Measurements from ENCODE around the gene LETMD1.
"Not testable (repeated sequence)": the region's sequence is repeated elsewhere in the genome, so short reads cannot be mapped to it uniquely, and the experiment has no call there.

The LETMD1 gene

DNA sequence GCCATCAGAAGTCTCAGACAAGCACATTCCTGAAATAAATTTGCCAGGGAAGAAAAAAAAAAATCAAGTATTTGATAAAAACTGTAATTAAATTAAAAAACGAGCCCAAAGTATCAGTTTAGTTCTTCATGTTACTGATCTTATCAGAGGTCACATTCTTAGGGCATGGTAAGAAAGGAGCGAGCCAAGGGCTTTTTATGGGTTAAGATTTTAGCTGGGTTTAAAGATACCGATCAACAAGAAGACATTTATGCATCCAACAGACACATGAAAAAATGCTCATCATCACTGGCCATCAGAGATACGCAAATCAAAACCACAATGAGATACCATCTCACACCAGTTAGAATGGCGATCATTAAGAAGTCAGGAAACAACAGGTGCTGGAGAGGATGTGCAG is 30.2 kb downstream of the LETMD1 start:
- DNase-seq, result not testable (repeated sequence)

DNA sequence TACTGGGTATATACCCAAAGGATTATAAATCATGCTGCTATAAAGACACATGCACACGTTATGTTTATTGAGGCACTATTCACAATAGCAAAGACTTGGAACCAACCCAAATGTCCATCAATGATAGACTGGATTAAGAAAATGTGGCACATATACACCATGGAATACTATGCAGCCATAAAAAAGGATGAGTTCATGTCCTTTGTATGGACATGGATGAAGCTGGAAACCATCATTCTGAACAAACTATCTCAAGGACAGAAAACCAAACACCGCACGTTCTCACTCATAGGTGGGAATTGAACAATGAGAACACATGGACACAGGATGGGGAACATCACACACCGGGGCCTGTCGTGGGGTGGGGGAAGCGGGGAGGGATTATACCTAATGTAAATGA is 30.7 kb downstream of the LETMD1 start:
- DNase-seq, result not testable (repeated sequence)

DNA sequence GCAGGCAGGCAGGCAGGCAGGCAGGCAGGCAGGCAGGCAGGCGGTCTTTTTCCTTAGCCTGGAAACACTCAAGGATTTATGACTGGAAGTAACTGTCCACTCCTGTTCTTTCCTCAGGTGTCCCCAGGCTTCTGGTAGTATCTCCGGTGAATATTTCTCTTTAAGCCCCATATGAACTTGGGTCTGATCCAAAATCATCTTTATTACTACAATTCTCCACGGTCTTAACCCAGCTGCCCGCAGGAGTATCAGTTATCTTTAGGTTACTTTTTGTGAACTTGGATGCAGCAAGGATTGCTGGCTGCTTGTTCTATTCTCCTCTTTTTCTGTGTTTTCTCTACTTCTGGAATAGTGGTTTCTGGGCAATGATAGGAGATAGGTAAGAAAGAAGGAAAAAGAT is 32.0 kb downstream of the LETMD1 start:
- DNase-seq, result no peak

DNA sequence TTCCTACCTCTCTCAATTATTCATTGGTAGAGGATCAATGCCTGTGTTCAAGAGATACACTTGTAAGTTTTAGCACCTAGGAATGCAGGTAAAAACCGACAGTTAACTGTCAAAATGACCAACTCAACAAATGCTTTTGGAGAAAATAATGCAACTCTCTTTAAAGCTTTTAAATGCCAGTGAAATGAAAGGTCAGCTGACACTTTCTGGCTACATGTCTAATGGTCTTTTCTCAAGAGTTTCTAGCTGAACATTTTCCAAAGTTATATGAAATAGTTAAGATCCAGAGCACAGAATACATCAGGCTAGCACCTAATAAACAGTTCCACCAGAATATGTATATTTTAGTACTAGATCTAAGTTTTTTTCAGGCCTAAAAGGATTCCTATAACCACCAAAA is 33.3 kb downstream of the LETMD1 start:
- DNase-seq, result no peak

DNA sequence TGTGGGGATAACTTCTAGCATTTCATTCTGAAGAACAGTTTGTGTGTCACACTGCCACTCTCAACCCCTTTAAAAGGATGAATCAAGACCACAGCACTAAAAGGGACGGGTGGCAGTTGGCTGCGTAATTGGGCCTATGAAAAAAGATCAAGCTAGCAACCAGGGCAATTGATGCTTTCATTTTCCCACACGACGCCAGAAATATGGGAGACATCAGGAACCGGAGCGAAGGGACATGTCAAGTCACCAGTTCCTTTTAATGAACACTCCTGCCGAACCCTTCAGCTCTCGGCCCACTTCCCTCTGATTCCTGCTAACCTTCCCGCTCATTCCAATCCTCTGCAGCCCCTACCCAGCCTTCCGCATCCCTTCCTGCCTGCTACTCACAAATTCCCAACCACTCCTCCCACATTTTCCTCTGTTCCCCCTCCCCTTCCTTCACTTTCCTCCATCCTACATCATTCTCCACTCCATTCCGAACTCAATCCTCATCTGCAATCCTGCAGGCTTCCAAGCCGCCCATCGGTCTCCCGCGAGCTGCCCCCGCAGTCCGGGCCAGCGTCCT is 34.5 kb downstream of the LETMD1 start:
- no peak for DNase-seq

DNA sequence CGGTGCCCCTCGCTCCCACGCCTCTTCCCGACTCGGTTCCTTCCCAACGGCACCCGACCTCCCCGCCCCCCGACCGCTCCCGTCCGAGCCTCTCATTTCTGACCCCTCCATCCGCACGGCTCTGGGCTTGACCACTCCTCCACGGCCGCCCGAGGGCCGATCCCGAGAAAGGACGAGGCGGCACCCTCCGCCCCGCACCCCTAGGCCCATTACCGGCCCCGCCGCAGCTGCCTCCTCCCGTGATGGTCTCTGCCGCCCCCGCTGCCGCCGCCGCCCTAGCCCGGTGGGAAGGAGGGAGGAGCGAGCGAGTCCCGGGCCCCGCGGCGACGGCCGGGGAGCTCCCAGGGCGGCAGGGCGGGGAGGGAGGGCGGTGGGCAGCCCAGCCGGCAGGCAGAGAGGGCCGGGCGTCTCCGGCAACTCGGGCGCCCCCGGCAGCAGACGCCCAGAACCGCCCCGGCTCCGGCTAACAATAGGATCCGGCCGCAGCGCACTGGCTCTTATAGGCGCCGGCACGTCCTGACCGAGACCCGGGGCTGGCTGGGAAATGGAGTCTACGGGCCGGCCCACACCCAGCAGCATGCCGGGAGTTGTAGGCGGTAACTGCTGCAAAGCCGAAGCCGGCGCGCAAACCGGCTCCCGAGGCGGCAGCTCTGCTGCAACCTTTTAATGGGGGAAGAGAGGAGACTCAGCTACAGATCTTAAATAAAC is 35.2 kb downstream of the LETMD1 start, which contains the start of gene CSRNP2:
Gene CSRNP2, minus strand, starts transcription at position 471 of the 708 bp plus-strand sequence. CDS start 7,035 bp downstream, outside the sequence.
- peak; percentile 69 for DNase-seq

DNA sequence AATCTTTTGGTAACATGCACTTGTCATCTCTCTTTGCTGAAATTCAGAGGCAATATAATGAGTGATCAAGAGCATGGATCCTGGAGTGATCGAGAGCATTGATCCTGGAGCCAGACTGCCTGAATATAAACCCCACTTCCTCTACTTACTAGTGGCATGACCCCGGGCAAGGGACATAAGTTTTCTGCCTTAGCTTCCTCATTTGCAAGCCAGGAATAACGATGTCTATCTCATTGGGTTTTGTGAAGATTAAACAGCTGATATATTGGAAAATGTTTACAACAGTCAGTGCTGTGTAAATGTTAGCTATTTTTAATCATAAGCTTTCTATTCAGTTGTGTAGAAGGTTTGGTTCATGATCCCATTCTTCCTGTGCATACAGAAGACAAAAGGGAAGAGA is 37.6 kb downstream of the LETMD1 start:
- no peak for DNase-seq

DNA sequence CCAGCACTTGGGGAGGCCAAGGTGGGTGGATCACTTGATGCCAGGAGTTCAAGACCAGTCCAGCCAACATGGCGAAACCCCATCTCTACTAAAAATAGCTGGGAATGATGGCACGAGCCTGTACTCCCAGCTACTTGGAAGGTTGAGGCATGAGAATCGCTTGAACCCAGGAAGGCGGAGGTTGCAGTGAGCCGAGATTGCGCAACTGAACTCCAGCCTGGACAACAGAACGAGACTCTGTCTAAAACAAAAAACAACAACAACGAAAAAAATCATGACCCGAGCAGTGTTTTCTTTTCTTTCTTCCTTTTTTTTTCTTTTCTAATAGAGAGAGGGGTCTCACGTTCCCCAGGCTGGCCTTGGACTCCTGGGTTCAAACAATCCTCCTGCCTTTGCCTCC is 38.8 kb downstream of the LETMD1 start:
- DNase-seq, result no peak

DNA sequence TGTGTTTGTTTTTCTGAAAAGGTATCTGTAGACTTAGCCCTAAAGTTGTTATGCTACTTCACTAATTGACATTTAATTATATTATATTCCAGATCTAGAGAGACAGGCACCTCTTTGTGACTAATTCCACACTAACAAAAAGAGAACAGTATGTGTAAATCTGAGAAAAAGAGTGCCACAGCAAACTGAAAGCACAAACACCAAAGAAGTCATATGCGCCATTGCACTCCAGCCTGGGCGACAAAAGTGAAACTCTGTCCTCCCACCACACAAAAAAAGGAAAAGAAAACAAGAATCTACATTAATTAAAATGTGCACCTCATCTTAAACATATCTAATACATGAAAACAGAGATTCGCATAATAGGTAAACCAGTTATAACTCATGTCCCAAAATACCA is 39.7 kb downstream of the LETMD1 start:
- no peak for DNase-seq

DNA sequence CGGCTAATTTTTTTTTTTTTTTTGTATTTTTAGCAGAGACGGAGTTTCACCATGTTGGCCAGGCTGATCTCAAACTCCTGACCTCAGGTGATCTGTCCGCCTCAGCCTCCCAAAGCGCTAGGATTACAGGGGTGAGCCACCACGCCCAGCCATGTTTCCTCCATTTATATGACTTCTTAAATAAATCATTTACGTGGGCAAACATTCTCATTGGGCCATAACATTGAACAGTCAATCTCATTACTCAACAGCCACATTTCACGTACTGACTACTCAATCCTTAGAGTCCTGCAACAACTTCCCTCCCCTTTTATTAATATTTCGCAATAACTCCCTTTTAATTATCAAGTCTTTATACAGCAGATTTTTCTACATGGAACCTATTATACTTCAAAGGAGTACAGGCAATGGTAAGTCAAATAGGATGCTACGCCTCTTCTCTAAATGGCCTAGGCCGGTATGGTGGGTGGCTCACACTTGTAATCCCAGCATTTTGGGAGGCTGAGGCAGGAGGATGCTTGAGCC is 42.6 kb downstream of the LETMD1 start:
- DNase-seq, result no peak

DNA sequence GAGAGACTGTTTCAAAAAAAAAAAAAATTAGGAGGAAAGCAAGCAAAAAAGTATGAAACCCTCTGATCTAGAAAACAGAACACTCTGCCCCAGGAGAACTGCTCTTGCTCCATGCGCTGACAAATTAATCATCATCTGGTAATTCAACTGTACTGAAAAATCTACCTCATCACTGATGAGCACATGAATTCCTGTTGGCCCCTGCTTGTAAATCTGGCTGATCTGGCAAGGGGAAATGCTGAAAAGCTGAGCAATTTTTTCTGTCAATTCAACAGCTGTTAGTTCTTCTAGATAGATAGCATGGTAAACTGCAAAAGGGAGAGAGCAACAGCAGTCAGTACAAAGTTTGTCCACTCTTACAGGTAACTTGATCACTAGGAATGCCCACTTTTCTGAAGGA is 50.5 kb downstream of the LETMD1 start:
- DNase-seq, result no peak

DNA sequence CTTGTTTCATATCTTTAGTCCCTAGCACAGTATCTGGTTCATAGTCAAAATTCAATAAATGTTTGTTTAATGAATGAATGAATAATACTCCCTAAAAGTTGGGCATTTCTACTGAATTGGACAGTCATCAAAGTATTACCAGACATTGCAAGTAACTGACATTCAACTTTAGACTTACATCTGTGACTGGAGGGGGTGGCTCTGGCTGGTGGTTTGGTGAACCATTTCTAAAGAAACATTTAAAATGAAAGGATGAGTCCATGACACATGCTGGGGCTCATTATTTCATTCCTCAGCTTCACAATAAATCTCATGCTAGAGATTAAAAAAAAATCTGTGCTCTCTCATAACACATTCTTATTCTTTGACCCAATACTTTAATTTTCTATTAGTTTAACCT is 55.9 kb downstream of the LETMD1 start:
- DNase-seq, result no peak

DNA sequence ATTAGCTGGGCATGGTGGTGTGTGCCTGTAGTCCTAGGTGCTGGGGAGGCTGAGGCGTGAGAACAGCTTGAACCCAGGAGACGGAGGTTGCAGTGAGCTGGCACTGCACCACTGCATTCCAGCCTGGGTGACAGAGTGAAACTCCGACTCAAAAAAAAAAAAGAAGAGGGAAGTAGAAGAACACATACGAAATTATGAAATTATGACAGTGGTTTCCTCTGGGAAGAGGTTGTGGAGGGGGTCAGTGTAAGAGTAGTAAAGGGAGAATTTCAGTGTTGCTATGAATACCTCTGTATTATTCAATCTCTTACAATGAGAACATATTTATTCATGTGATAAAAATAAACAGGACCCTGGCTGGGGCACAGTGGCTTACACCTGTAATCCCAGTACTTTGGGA is 60.0 kb downstream of the LETMD1 start:
- DNase-seq, result no peak
